OCI-LY1 (cell line): ENCODE results near the gene SYNDIG1.

Experiments used
- CTCF ChIP-seq: fragments of 200-600 bp; sonication (generic), shearing (Covaris generic); IDR thresholded peaks from 2 replicates; pipeline ENCODE4 v1.5.1; 2017; ENCODE audit warnings: mild to moderate bottlenecking, antibody characterized with exemption, low read length, moderate library complexity, mixed read lengths
- EZH2 ChIP-seq: fragments of 200-600 bp; sonication (generic), shearing (Covaris generic); IDR thresholded peaks from 2 replicates; pipeline ENCODE4 v1.8.0; 2017; ENCODE audit warnings: borderline replicate concordance, mixed run types, mild to moderate bottlenecking, antibody characterized with exemption, low read length, moderate library complexity, mixed read lengths

GRCh38 chr20:24633026-24633425 lies 163.6 kb downstream of the SYNDIG1 start:
- no peak for TF ChIP-seq CTCF
- TF ChIP-seq EZH2, result no peak
